Transverse colon (tissue), 3 donors: ENCODE data around the gene ALG10.

Experiments
- POLR2A ChIP-seq: fragments of 450-650 bp; IDR thresholded peaks from one replicate; pipeline ENCODE4 v1.6.1; 2016; ENCODE audit warnings: antibody characterized with exemption, mild to moderate bottlenecking, moderate library complexity
- TF ChIP-seq, protein P1 (sequence below), 5 experiments: fragments of 200-600 bp in 3 of 5; fragments of 450-650 bp in 2 of 5; sonication (generic) in 3 of 5; IDR thresholded peaks; 1 replicate in 2 of 5; 2 replicates in 3 of 5; pipeline ENCODE4 v1.5.1; 2016 to 2017; ENCODE audit warnings: antibody characterized with exemption in 5 of 5, inconsistent platforms in 3 of 5, mild to moderate bottlenecking in 2 of 5, moderate library complexity in 1 of 5

DNA sequence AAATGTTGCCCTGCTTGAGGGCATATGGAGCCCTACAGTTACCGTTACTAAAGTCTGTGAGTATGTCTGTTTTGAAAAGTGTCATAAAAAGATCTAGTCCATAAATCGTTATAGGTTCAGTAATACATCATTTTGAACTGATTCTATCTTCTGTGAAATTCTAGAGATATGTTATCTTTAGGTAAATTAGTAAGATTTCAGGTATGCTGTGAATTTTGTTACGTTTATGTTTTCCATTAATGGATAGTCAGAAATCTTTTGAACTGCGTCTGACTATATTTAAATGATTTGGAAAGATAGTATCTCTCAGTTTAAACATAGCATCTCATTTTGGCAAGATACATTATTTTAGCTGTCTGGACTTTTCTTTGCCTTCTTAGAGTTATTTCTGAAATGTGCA is 8.3 kb downstream of the ALG10 start:
- TF ChIP-seq, protein P1, sequence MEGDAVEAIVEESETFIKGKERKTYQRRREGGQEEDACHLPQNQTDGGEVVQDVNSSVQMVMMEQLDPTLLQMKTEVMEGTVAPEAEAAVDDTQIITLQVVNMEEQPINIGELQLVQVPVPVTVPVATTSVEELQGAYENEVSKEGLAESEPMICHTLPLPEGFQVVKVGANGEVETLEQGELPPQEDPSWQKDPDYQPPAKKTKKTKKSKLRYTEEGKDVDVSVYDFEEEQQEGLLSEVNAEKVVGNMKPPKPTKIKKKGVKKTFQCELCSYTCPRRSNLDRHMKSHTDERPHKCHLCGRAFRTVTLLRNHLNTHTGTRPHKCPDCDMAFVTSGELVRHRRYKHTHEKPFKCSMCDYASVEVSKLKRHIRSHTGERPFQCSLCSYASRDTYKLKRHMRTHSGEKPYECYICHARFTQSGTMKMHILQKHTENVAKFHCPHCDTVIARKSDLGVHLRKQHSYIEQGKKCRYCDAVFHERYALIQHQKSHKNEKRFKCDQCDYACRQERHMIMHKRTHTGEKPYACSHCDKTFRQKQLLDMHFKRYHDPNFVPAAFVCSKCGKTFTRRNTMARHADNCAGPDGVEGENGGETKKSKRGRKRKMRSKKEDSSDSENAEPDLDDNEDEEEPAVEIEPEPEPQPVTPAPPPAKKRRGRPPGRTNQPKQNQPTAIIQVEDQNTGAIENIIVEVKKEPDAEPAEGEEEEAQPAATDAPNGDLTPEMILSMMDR (IDR thresholded peaks at IDR 0.05), result no peak
- no peak for TF ChIP-seq POLR2A
